ENCODE results near the gene KLC1.

KLC1 gene

DNA sequence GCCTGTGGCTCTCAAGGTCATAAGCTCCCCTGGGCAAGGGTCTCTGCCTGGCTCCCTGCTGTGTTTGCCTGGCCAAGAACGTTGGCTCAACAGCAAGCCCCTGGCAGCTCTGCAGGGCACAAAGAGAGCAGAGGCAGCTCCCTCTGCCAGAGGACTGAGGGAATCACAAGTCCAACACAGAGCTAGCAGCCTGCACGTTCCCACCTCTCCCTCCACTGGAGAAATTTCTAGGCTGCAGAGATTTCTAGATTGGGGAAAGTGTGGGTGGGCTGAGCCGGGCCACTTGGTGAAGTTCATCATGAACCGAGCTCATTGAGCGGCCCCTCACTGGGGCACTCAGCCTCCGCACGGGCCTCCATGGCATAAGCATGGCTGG, 106.4 kb downstream of the KLC1 start:
- no peak for DNase-seq (ENCODE audit: low spot score)

DNA sequence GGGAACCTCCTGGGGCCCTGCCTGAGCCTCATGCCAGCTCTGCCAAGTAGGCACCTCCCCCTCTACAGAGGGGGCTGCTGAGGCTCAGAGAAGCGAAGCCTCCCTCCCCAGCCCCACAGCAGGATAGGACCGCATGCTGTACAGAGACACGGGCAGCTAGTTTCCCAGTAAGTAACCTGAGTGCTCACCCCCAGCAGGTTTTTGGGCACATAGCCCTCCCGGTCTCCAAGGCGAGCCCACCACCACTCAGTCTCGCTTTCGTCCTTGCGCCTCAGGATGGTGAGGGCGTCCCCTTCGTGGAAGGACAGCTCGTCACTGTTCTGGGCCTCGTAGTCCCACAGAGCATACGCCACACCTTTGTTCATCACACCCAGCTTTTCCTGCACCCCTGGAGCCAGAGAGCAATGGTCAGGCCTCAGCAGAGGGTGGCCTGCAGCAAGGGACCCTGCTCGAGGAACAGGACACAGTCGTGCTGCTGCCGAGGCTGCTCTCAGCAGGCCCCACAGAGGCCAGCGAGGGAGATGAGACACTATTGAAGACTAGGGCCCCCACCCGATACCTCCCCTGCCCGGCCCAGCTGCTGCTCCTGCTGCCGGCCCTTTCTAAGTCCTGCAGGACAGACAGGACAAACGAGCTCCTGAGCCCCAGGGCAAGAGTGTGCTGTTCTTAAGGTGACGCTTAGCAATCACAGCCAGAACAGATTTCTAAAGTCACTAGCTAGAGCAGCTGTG, 107.0 kb downstream of the KLC1 start:
- no peak for DNase-seq (ENCODE audit: low spot score)

DNA sequence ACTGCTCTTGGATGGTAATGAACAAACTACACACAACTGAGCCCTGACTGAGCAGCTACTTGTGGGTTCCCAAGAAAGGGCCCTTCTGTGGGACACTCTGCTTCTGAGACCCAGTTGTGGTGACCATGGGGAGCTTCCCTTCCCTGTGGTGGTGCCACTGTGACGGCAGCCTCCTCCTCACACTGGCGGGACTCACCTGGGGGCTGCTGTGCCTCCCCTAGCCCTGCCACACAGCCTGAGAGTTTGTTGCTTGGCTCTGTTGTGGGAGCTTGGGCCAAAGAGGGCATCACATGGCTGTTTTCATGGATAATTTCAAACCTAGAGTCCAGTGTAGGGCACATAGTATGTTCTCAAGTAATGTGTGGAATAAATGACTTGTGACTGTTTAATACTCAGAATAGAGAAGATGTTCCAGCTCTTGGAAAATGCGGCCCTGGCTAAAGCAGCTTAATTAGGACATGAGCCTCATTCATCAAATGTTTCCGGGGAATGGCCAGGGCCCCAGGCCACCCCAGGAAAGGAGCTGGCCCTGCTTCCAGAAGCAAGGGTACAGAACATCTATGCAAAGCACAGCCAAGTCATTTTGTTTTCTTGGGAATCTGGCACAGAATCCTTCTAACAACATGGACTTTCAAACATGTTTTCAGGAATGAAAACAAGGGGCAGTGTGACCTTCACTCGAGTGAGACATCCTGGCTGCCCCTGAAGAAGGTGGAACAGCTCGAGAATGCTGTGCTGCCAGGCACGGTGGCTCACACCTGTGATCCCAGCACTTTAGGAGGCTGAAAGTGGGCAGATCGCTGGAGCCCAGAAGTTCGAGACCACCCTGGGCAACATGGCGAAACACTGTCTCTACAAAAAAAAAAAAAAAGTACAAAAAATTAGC, 107.8 kb downstream of the KLC1 start:
- no peak for DNase-seq (ENCODE audit: low spot score)

DNA sequence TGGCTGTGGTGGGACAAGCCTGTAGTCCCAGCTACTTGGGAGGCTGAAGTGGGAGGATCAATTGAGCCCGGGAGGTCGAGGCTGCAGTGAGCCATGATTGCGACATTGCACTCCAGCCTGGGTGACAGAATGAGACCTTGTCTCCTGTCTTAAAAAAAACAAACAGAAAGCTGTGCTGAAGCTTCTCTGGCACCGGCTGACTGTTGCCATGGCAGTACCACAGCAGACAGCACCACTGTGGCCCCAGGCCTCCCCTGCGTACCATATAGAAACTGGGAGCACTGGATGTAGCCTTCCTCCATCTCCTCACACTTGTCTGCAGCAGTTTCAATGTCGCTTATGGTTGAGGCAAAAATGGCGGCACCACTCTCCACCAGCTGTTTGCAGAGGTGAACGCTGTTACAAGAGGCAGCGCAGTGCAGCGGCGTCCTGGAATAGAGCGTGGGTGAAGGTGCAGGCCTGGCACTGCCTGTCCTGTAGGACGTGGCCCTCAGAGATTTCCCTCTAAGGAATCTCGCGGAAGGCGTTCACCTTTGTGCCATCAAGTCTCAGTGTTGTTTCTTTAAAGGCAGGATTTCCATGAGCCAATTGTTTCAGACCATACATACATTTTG, 108.5 kb downstream of the KLC1 start:
- DNase-seq (ENCODE audit: low spot score), result no peak

DNA sequence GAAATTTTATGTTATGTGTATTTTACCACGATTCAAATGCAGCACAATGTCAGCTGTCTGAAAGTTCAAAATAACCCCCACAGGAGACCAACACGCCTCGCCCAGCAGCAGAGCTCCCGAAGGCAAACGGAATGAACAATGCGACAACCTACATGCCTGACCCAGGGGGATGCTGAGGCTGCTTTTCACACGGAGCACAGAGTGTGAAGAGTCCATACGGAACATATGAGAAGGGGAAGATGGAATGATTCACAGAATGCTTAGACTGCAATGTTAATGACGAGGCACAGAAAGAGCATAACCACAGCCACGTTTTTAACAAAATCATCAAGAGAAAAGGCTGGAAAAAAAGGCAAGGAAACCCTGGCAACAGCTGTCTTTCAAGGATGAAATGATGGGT, 109.2 kb downstream of the KLC1 start:
- no peak for DNase-seq (ENCODE audit: low spot score)

- no peak for DNase-seq (ENCODE audit: low spot score)
These were observed 109.9 kb downstream of the KLC1 start for GRCh38 chr14:103738701-103739451.

GRCh38 chr14:103739466-103739792, 110.4 kb downstream of the KLC1 start:
- no peak for DNase-seq (ENCODE audit: low spot score)

DNA sequence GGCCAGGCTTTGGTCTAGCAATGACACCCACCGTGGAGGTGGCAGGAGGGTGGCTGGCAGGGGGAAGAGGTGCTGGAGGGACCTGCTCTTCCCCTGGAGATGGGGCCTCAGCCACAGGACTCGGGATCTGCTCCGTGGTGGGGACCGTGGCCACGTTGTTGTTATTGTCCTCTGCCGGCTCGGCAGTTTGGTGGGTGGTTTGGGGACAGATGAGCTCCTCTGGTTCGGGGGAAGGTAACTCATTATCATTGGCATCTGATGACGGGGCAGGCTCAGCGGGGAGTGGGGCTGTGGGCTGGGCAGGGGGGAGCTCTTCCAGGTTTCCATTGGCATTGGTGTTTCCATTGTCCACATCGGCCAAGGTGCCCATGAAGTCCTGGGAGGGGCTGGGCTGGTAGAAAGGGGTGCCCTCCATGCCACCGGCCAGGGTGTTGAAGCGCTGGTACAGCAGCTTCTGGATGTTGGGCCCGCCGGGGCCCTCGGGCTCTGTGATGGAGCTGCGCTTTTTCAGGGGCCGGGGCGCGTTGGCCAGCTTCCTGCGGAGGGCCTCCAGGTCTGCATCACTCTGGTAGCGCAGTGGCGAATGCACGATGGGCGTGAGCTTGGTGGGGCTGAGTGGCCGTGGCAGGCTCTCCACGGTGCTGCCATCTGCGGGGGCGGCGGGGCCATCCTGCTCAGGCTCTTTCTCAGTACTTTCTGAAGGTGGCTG, 110.9 kb downstream of the KLC1 start:
- DNase-seq (ENCODE audit: low spot score), result no peak

DNA sequence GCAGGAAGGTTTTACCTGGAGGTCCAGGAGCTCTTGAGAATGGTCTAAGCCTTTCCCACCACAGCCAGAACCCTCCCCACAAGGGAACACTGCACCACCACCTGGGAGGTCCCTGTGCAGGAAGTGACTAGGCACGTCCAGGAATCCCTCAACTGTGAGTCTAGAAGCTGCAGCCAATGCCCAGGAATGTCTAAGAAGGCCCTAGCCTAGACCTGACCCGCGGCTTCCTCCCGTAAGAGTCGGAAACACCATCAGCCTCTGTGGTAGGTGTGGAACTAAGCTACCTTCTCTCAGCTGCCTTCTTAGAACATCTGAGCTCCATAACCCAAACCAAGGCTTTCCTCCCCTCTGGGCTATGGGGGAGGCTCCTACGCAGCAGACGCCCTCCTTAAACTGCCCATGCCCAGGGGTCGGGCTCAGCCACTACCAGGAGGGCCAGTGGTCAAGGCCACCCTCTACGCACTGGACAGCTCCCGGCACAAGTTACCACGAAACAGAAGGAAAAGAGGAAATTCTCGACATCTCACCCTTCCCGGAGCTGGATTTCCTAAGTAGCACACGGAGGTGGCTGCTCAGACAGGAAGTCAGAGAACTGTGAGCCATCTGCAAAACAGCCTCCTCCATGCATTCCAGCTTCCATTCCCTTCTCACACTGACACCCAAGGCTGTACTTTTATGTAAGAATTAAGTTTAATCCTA, 112.1 kb downstream of the KLC1 start:
- DNase-seq (ENCODE audit: low spot score), result no peak

DNA sequence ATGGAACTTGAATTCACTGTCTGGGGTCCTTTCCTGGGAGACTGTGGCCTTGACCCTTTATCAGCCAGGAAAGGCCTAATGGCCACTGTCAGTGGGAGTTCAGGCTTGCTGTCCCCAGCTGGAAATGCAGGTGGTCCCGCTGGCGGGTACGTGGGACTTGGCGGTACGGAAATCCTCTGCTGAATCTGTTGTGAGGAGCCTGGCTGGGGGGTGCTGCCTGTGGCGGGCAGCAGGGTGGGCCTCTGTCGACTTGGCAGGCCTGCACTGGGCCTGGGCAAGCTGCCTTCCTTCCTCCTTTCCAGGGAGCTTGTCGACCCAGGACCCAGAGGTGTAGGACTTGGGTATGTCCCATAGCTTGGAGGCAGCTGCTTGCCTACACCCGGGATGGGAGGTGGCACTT, 112.9 kb downstream of the KLC1 start:
- no peak for DNase-seq (ENCODE audit: low spot score)

DNA sequence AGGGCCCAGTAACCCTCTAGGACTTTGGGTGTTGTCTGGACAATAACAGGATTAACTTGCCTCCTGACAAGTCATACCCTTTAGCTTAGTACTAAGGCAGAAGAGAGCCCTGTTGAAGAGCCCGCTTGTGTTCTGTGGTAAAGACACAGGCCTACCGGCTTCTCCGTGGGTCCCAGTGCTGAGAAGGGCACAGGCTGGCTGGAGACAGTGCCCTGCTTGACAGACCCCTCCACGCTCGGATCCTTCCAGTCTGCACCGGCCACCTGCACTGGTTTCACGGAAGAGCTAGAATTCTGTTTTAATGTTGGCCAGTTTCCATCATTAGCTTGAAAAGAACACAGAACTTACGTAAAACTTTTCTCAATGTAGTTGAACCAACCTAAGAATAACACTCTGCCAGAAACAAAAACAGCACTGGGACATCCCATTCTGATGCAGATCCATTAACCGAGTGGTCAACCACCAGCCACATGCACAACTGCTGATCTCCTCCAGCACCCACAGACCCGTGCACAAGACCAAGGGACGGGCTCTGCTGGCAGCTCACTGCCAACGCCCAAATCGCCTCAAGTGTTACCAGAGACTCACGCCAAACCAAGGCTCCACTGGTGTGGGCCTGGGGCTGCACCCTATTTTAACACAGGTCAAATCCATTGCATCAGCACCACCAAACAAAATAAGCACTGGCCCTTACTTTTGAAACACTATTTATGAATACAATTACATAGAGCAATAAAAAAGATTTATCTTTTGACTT, 113.7 kb downstream of the KLC1 start:
- no peak for DNase-seq (ENCODE audit: low spot score)

- DNase-seq (ENCODE audit: low spot score), result no peak
These were observed 114.7 kb downstream of the KLC1 start for GRCh38 chr14:103743691-103744090.

GRCh38 chr14:103744621-103745395, 115.8 kb downstream of the KLC1 start:
- no peak for DNase-seq (ENCODE audit: low spot score)

- DNase-seq (ENCODE audit: low spot score), result no peak
These were observed 116.4 kb downstream of the KLC1 start for GRCh38 chr14:103745424-103745823.

DNA sequence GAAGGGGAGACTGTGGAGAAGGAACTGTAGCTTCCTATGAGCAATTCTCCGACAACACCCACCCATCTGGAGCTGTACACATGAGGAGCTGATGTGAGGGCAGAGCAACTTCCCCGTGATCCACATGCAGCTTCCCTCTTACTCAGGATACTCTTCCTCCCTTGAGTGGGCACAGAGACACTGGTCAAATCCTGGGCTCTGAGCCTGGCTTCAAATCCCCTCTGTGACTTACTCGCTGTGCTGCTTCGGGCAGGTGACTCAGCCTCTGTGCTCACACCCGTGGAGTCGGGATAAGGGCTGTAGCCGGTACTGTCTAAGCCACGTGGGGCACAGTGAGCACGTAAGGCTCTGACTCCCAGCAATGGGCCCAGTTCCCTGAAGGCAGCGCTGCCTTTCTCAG, 117.7 kb downstream of the KLC1 start:
- no peak for DNase-seq (ENCODE audit: low spot score)

DNA sequence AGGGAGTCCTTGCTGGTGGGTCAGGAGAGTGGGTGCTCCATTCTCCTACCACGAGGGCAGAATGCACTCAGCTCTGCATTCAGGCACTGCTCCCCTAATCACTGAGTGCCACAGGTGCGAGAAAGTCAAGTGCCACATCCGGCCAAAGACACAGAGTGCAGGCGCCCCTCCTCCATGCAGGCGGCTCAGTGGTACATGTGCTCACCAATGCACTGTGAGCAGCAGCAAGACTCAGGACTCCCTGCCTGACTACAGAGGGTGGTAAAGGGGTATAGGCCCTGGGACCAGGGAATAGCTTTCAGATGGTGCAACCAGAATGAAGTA, 119.5 kb downstream of the KLC1 start:
- DNase-seq (ENCODE audit: low spot score), result no peak

GRCh38 chr14:103749452-103749851, 120.4 kb downstream of the KLC1 start:
- no peak for DNase-seq (ENCODE audit: low spot score)

GRCh38 chr14:103749860-103750259, 120.8 kb downstream of the KLC1 start:
- no peak for DNase-seq (ENCODE audit: low spot score)

All from SK-N-DZ (cell line).